ENCODE results near the gene CDC73. TPM values are rescaled to one million over a fixed set of nuclear protein-coding genes. Genes with fewer than 3 reads are reported as not detected.

CDC73 gene
- total and polyA plus RNA-seq, 9 of the 15 experiments (the other 6 are each of a cell fraction or from before 2014, with no cell fraction given) = 19.0 to 61.7 (median 30.1) TPM

GRCh38 chr1:193121616-193122593, at the start of gene CDC73 (continued):
- peak; percentile 69; the same call in 1 of the 2 replicates for TF ChIP-seq ZBTB26 (CRISPR knock-in tag; IDR thresholded peaks at IDR 0.05)
- no peak for TF ChIP-seq ZNF778 (CRISPR knock-in tag; IDR thresholded peaks at IDR 0.05)
- TF ChIP-seq RBBP5 (IDR thresholded peaks at IDR 0.05; ENCODE audit: borderline replicate concordance, insufficient read depth, low read length, poor library complexity, severe bottlenecking) = peak; percentile 97
- TF ChIP-seq GATAD2B (IDR thresholded peaks at IDR 0.05; ENCODE audit: borderline replicate concordance) = peak; percentile 66
- peak; percentile 99 for TF ChIP-seq RB1 (IDR thresholded peaks at IDR 0.05; ENCODE audit: low read depth)
- TF ChIP-seq LARP7 (IDR thresholded peaks at IDR 0.05) = peak; percentile 96
- TF ChIP-seq CBFA2T2 (conservative IDR thresholded peaks at IDR 0.05) = no peak
- TF ChIP-seq, protein P1, sequence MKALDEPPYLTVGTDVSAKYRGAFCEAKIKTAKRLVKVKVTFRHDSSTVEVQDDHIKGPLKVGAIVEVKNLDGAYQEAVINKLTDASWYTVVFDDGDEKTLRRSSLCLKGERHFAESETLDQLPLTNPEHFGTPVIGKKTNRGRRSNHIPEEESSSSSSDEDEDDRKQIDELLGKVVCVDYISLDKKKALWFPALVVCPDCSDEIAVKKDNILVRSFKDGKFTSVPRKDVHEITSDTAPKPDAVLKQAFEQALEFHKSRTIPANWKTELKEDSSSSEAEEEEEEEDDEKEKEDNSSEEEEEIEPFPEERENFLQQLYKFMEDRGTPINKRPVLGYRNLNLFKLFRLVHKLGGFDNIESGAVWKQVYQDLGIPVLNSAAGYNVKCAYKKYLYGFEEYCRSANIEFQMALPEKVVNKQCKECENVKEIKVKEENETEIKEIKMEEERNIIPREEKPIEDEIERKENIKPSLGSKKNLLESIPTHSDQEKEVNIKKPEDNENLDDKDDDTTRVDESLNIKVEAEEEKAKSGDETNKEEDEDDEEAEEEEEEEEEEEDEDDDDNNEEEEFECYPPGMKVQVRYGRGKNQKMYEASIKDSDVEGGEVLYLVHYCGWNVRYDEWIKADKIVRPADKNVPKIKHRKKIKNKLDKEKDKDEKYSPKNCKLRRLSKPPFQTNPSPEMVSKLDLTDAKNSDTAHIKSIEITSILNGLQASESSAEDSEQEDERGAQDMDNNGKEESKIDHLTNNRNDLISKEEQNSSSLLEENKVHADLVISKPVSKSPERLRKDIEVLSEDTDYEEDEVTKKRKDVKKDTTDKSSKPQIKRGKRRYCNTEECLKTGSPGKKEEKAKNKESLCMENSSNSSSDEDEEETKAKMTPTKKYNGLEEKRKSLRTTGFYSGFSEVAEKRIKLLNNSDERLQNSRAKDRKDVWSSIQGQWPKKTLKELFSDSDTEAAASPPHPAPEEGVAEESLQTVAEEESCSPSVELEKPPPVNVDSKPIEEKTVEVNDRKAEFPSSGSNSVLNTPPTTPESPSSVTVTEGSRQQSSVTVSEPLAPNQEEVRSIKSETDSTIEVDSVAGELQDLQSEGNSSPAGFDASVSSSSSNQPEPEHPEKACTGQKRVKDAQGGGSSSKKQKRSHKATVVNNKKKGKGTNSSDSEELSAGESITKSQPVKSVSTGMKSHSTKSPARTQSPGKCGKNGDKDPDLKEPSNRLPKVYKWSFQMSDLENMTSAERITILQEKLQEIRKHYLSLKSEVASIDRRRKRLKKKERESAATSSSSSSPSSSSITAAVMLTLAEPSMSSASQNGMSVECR (CRISPR knock-in tag; IDR thresholded peaks at IDR 0.05) = peak; percentile 95
- peak; percentile 46 for TF ChIP-seq RBM25 (IDR thresholded peaks at IDR 0.05; ENCODE audit: low read depth, low read length, severe bottlenecking)
- TF ChIP-seq BHLHE40 (IDR thresholded peaks at IDR 0.05; ENCODE audit: low read length) = peak; percentile 97
- TF ChIP-seq SRSF7 (optimal IDR thresholded peaks at IDR 0.05; ENCODE audit: low read depth, low read length) = no peak
- peak; percentile 83 to 86 for TF ChIP-seq NRF1 (conservative IDR thresholded peaks at IDR 0.05 in 1 of 2, IDR thresholded peaks at IDR 0.05 in 1 of 2)
